ENCODE measurements around the gene DHX40. TPM values are rescaled to one million over a fixed set of nuclear protein-coding genes. Genes with fewer than 3 reads are reported as not detected.
A peak's percentile ranks its signal among the peaks of the same experiment; 100 is the strongest.
"Not testable (repeated sequence)": the region's sequence is repeated elsewhere in the genome, so short reads cannot be mapped to it uniquely, and the experiment has no call there.

The DHX40 gene
- 10 to 100 TPM in 1 of 2 donors, 1 to 10 TPM in 1; 6.6 to 11.7 TPM for polyA plus RNA-seq

- H3K4me3 ChIP-seq (ENCODE audit: low read depth in 1 of 2, low read length in 2 of 2): peak within 1 kb of the TSS; percentile 83 to 96
- no peaks in the 10 kb centered on the region for H3K9me3 ChIP-seq (ENCODE audit: control insufficient read depth in 2 of 2, insufficient read depth in 1 of 2, low read depth in 1 of 2, low read length in 1 of 2)
- H3K27me3 ChIP-seq (ENCODE audit: control insufficient read depth in 1 of 2, insufficient read depth in 2 of 2, low read length in 2 of 2): no peaks in the 10 kb centered on the region
- H3K36me3 ChIP-seq (ENCODE audit: control insufficient read depth in 2 of 2, insufficient read depth in 2 of 2, low read length in 1 of 2): no peaks in the 10 kb centered on the region
- WGBS, 2 donors: 12 to 14% methylated on average over 62 of the region's 62 CpGs
- H3K4me1 ChIP-seq (ENCODE audit: control insufficient read depth in 2 of 2, insufficient read depth in 2 of 2, low read length in 1 of 2): no peaks in the 10 kb centered on the region
- peak within 1 kb of the TSS; percentile 66 to 89 for H3K27ac ChIP-seq (ENCODE audit: low read depth in 2 of 2, low read length in 1 of 2)
These were observed at the start of gene DHX40 for GRCh38 chr17:59565171-59565958. Gene DHX40, plus strand, starts transcription at chr17:59565610. Its CDS starts 62 bp downstream, at chr17:59565672.

GRCh38 chr17:59516451-59516850 lies 49.0 kb upstream of the DHX40 start:
- H3K27ac ChIP-seq (ENCODE audit: low read depth in 2 of 2, low read length in 1 of 2): no peak overlapping the region
- WGBS, 2 donors: 80 to 82% methylated on average over 2 of the region's 2 CpGs

GRCh38 chr17:59519132-59519531 lies 46.3 kb upstream of the DHX40 start:
- H3K4me1 ChIP-seq (ENCODE audit: control insufficient read depth in 2 of 2, insufficient read depth in 2 of 2, low read length in 1 of 2): no peaks in the 10 kb centered on the region
- H3K36me3 ChIP-seq (ENCODE audit: control insufficient read depth in 2 of 2, insufficient read depth in 2 of 2, low read length in 1 of 2): no peaks in the 10 kb centered on the region
- WGBS, 2 donors: 85 to 87% methylated on average over 2 of the region's 2 CpGs
- no peaks in the 10 kb centered on the region for H3K9me3 ChIP-seq (ENCODE audit: control insufficient read depth in 2 of 2, insufficient read depth in 1 of 2, low read depth in 1 of 2, low read length in 1 of 2)
- H3K27me3 ChIP-seq (ENCODE audit: control insufficient read depth in 1 of 2, insufficient read depth in 2 of 2, low read length in 2 of 2): no peaks in the 10 kb centered on the region
- H3K27ac ChIP-seq (ENCODE audit: low read depth in 2 of 2, low read length in 1 of 2): no peak overlapping the region
- no peak overlapping the region for H3K4me3 ChIP-seq (ENCODE audit: low read depth in 1 of 2, low read length in 2 of 2)

More at GRCh38 chr17:59516451-59516850, 49.0 kb upstream of the DHX40 start:
- H3K9me3 ChIP-seq (ENCODE audit: control insufficient read depth in 2 of 2, insufficient read depth in 1 of 2, low read depth in 1 of 2, low read length in 1 of 2): no peaks in the 10 kb centered on the region
- no peak overlapping the region for H3K4me3 ChIP-seq (ENCODE audit: low read depth in 1 of 2, low read length in 2 of 2)
- no peaks in the 10 kb centered on the region for H3K36me3 ChIP-seq (ENCODE audit: control insufficient read depth in 2 of 2, insufficient read depth in 2 of 2, low read length in 1 of 2)
- no peaks in the 10 kb centered on the region for H3K4me1 ChIP-seq (ENCODE audit: control insufficient read depth in 2 of 2, insufficient read depth in 2 of 2, low read length in 1 of 2)
- no peaks in the 10 kb centered on the region for H3K27me3 ChIP-seq (ENCODE audit: control insufficient read depth in 1 of 2, insufficient read depth in 2 of 2, low read length in 2 of 2)

- Histone ChIP-seq H3K9me3 (ENCODE audit: control insufficient read depth in 2 of 2, insufficient read depth in 1 of 2, low read depth in 1 of 2, low read length in 1 of 2) (no peaks in the 10 kb centered on the region), H3K27ac (ENCODE audit: low read depth in 2 of 2, low read length in 1 of 2) (no peak overlapping the region)
- WGBS, 2 donors: 70 to 78% methylated on average over 5 of the region's 5 CpGs
These were observed 45.2 kb upstream of the DHX40 start for GRCh38 chr17:59520251-59520650.

GRCh38 chr17:59521465-59522126 lies 43.8 kb upstream of the DHX40 start:
- Histone ChIP-seq H3K4me1 (ENCODE audit: control insufficient read depth in 2 of 2, insufficient read depth in 2 of 2, low read length in 1 of 2) (no peaks in the 10 kb centered on the region), H3K9me3 (ENCODE audit: control insufficient read depth in 2 of 2, insufficient read depth in 1 of 2, low read depth in 1 of 2, low read length in 1 of 2) (no peaks in the 10 kb centered on the region), H3K36me3 (ENCODE audit: control insufficient read depth in 2 of 2, insufficient read depth in 2 of 2, low read length in 1 of 2) (no peaks in the 10 kb centered on the region), H3K4me3 (ENCODE audit: low read depth in 1 of 2, low read length in 2 of 2) (no peak overlapping the region), H3K27ac (ENCODE audit: low read depth in 2 of 2, low read length in 1 of 2) (no peak overlapping the region), H3K27me3 (ENCODE audit: control insufficient read depth in 1 of 2, insufficient read depth in 2 of 2, low read length in 2 of 2) (no peaks in the 10 kb centered on the region)
- 40 to 45% methylated on average over 12 of the region's 12 CpGs for WGBS, 2 donors

More at GRCh38 chr17:59520251-59520650, 45.2 kb upstream of the DHX40 start:
- Histone ChIP-seq H3K36me3 (ENCODE audit: control insufficient read depth in 2 of 2, insufficient read depth in 2 of 2, low read length in 1 of 2) (no peaks in the 10 kb centered on the region), H3K27me3 (ENCODE audit: control insufficient read depth in 1 of 2, insufficient read depth in 2 of 2, low read length in 2 of 2) (no peaks in the 10 kb centered on the region), H3K4me3 (ENCODE audit: low read depth in 1 of 2, low read length in 2 of 2) (no peak overlapping the region), H3K4me1 (ENCODE audit: control insufficient read depth in 2 of 2, insufficient read depth in 2 of 2, low read length in 1 of 2) (no peaks in the 10 kb centered on the region)

GRCh38 chr17:59524930-59525329 lies 40.5 kb upstream of the DHX40 start:
- not testable (repeated sequence) for H3K4me3 ChIP-seq (ENCODE audit: low read depth in 1 of 2, low read length in 2 of 2); H3K4me1 ChIP-seq (ENCODE audit: control insufficient read depth in 2 of 2, insufficient read depth in 2 of 2, low read length in 1 of 2); H3K27ac ChIP-seq (ENCODE audit: low read depth in 2 of 2, low read length in 1 of 2); H3K36me3 ChIP-seq (ENCODE audit: control insufficient read depth in 2 of 2, insufficient read depth in 2 of 2, low read length in 1 of 2); H3K9me3 ChIP-seq (ENCODE audit: control insufficient read depth in 2 of 2, insufficient read depth in 1 of 2, low read depth in 1 of 2, low read length in 1 of 2); H3K27me3 ChIP-seq (ENCODE audit: control insufficient read depth in 1 of 2, insufficient read depth in 2 of 2, low read length in 2 of 2)
- WGBS, 2 donors: 74 to 77% methylated on average over 3 of the region's 3 CpGs

GRCh38 chr17:59525668-59526067 lies 39.7 kb upstream of the DHX40 start:
- Histone ChIP-seq H3K27me3 (ENCODE audit: control insufficient read depth in 1 of 2, insufficient read depth in 2 of 2, low read length in 2 of 2) (no peaks in the 10 kb centered on the region), H3K9me3 (ENCODE audit: control insufficient read depth in 2 of 2, insufficient read depth in 1 of 2, low read depth in 1 of 2, low read length in 1 of 2) (no peaks in the 10 kb centered on the region), H3K4me3 (ENCODE audit: low read depth in 1 of 2, low read length in 2 of 2) (no peak overlapping the region), H3K36me3 (ENCODE audit: control insufficient read depth in 2 of 2, insufficient read depth in 2 of 2, low read length in 1 of 2) (no peaks in the 10 kb centered on the region), H3K27ac (ENCODE audit: low read depth in 2 of 2, low read length in 1 of 2) (no peak overlapping the region), H3K4me1 (ENCODE audit: control insufficient read depth in 2 of 2, insufficient read depth in 2 of 2, low read length in 1 of 2) (no peaks in the 10 kb centered on the region)
- WGBS, 2 donors: 58 to 60% methylated on average over 2 of the region's 2 CpGs

GRCh38 chr17:59526451-59526850 lies 39.0 kb upstream of the DHX40 start:
- Histone ChIP-seq H3K27ac (ENCODE audit: low read depth in 2 of 2, low read length in 1 of 2) (no peak overlapping the region), H3K36me3 (ENCODE audit: control insufficient read depth in 2 of 2, insufficient read depth in 2 of 2, low read length in 1 of 2) (no peaks in the 10 kb centered on the region), H3K27me3 (ENCODE audit: control insufficient read depth in 1 of 2, insufficient read depth in 2 of 2, low read length in 2 of 2) (no peaks in the 10 kb centered on the region), H3K4me3 (ENCODE audit: low read depth in 1 of 2, low read length in 2 of 2) (no peak overlapping the region), H3K4me1 (ENCODE audit: control insufficient read depth in 2 of 2, insufficient read depth in 2 of 2, low read length in 1 of 2) (no peaks in the 10 kb centered on the region), H3K9me3 (ENCODE audit: control insufficient read depth in 2 of 2, insufficient read depth in 1 of 2, low read depth in 1 of 2, low read length in 1 of 2) (no peaks in the 10 kb centered on the region)
- 69 to 75% methylated on average over 2 of the region's 2 CpGs for WGBS, 2 donors

GRCh38 chr17:59527325-59527917 lies 38.0 kb upstream of the DHX40 start:
- WGBS, 2 donors: 87 to 91% methylated on average over 6 of the region's 6 CpGs
- Histone ChIP-seq H3K27ac (ENCODE audit: low read depth in 2 of 2, low read length in 1 of 2) (no peak overlapping the region), H3K36me3 (ENCODE audit: control insufficient read depth in 2 of 2, insufficient read depth in 2 of 2, low read length in 1 of 2) (no peaks in the 10 kb centered on the region), H3K27me3 (ENCODE audit: control insufficient read depth in 1 of 2, insufficient read depth in 2 of 2, low read length in 2 of 2) (no peaks in the 10 kb centered on the region), H3K9me3 (ENCODE audit: control insufficient read depth in 2 of 2, insufficient read depth in 1 of 2, low read depth in 1 of 2, low read length in 1 of 2) (no peaks in the 10 kb centered on the region), H3K4me1 (ENCODE audit: control insufficient read depth in 2 of 2, insufficient read depth in 2 of 2, low read length in 1 of 2) (no peaks in the 10 kb centered on the region), H3K4me3 (ENCODE audit: low read depth in 1 of 2, low read length in 2 of 2) (no peak overlapping the region)

Data from esophagus (tissue), 2 donors.